Neural cell (in vitro differentiated cells): ENCODE results near the gene PIM2.

Source experiments
- MXI1 ChIP-seq: fragments of 450-650 bp; conservative IDR thresholded peaks from 2 replicates; pipeline ENCODE4 v1.6.1; 2014; ENCODE audit warnings: antibody characterized with exemption, mild to moderate bottlenecking; ENCODE audit not compliant: poor library complexity, severe bottlenecking
- TAF1 ChIP-seq: IDR thresholded peaks from 2 replicates; pipeline ENCODE4 v1.6.1; 2012; ENCODE audit warnings: low read depth
- TF ChIP-seq, protein P1 (sequence below): fragments of 450-650 bp; IDR thresholded peaks from 2 replicates; pipeline ENCODE4 v1.5.1; 2014; ENCODE audit warnings: antibody characterized with exemption, mild to moderate bottlenecking, moderate library complexity; ENCODE audit not compliant: poor library complexity, severe bottlenecking

DNA sequence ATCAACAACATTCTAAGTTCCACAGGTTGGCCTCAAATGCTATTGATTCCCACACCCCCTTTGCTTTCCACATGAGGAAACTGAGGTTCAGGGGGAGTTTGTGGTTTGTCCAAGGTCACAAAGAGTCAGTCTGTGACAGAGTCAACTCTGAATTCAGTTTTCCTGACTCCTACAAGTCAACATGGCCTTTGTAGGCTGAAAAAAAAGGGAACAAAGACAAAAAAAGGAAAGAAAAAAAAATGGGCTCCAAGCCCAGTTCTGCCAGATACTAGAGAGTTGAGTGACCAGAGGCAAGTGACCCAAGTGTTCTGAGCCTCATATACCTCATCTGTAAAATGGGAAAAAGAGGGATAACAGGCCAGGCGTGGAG lies 16.5 kb upstream of the PIM2 start:
- TF ChIP-seq, protein P1, sequence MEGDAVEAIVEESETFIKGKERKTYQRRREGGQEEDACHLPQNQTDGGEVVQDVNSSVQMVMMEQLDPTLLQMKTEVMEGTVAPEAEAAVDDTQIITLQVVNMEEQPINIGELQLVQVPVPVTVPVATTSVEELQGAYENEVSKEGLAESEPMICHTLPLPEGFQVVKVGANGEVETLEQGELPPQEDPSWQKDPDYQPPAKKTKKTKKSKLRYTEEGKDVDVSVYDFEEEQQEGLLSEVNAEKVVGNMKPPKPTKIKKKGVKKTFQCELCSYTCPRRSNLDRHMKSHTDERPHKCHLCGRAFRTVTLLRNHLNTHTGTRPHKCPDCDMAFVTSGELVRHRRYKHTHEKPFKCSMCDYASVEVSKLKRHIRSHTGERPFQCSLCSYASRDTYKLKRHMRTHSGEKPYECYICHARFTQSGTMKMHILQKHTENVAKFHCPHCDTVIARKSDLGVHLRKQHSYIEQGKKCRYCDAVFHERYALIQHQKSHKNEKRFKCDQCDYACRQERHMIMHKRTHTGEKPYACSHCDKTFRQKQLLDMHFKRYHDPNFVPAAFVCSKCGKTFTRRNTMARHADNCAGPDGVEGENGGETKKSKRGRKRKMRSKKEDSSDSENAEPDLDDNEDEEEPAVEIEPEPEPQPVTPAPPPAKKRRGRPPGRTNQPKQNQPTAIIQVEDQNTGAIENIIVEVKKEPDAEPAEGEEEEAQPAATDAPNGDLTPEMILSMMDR: no peak
- TF ChIP-seq MXI1: no peak
- no peak for TF ChIP-seq TAF1
